Left lobe of liver (tissue), 2 donors: ENCODE data around the gene CADM2. TPM values are rescaled to one million over a fixed set of nuclear protein-coding genes. Genes with fewer than 3 reads are reported as not detected.
"Not testable (repeated sequence)": the region's sequence is repeated elsewhere in the genome, so short reads cannot be mapped to it uniquely, and the experiment has no call there.

ENCODE experiments used
- ATAC-seq: fragments of 200-7000 bp; cut with Tn5 transposase; one replicate; pipeline ENCODE4 v1.9.1; 2020; ENCODE audit warnings: mild to moderate bottlenecking, moderate library complexity
- DNase-seq: peaks from one replicate; pipeline ENCODE4 v3.0.0-alpha.2; 2020; ENCODE audit warnings: low spot score
- total RNA-seq: library from RNA; stranded (reverse); gene quantifications from one replicate; pipeline ENCODE4 v1.2.1, GENCODE V29; 2021
- donor health status: DM: no; HTN: no; CAD: no; lungs with moderate emphysema.
- donor health status: DM: no; HTN: yes; CAD: no.

Gene CADM2
- total RNA-seq, 1 donor from 2014 or later: 0.08 TPM

GRCh38 chr3:85605066-85605465 lies 646.3 kb downstream of the CADM2 start:
- no peak for DNase-seq
- ATAC-seq: no peak

GRCh38 chr3:85626662-85627061 lies 667.9 kb downstream of the CADM2 start:
- ATAC-seq: no peak
- DNase-seq: no peak

- no peak for ATAC-seq
Measured at GRCh38 chr3:85627932-85628331, 669.1 kb downstream of the CADM2 start.

GRCh38 chr3:85631070-85631469 lies 672.3 kb downstream of the CADM2 start:
- ATAC-seq (no peak), DNase-seq (no peak)

More at GRCh38 chr3:85627932-85628331, 669.1 kb downstream of the CADM2 start:
- no peak for DNase-seq

GRCh38 chr3:85632921-85633320 lies 674.1 kb downstream of the CADM2 start:
- DNase-seq (no peak), ATAC-seq (no peak)

GRCh38 chr3:85652360-85652759 lies 693.6 kb downstream of the CADM2 start:
- no peak for DNase-seq
- ATAC-seq: no peak

GRCh38 chr3:85660451-85660850 lies 701.7 kb downstream of the CADM2 start:
- ATAC-seq: no peak
- no peak for DNase-seq

GRCh38 chr3:85662462-85662861 lies 703.7 kb downstream of the CADM2 start:
- ATAC-seq (no peak), DNase-seq (no peak)

GRCh38 chr3:85667744-85668143 lies 709.0 kb downstream of the CADM2 start:
- DNase-seq: no peak

GRCh38 chr3:85670634-85671205 lies 711.9 kb downstream of the CADM2 start:
- ATAC-seq (no peak), DNase-seq (no peak)

More at GRCh38 chr3:85667744-85668143, 709.0 kb downstream of the CADM2 start:
- ATAC-seq: no peak

- DNase-seq: no peak
- ATAC-seq: no peak
Measured at GRCh38 chr3:85672761-85673160, 714.0 kb downstream of the CADM2 start.

GRCh38 chr3:85678713-85679112 lies 719.9 kb downstream of the CADM2 start:
- DNase-seq: no peak
- no peak for ATAC-seq

GRCh38 chr3:85681906-85682305 lies 723.1 kb downstream of the CADM2 start:
- DNase-seq: no peak
- ATAC-seq: no peak

GRCh38 chr3:85691196-85691595 lies 732.4 kb downstream of the CADM2 start:
- ATAC-seq (no peak), DNase-seq (no peak)

GRCh38 chr3:85697156-85697555 lies 738.4 kb downstream of the CADM2 start:
- DNase-seq: no peak
- ATAC-seq: no peak

- ATAC-seq: no peak
- no peak for DNase-seq
Measured at GRCh38 chr3:85706130-85706529, 747.3 kb downstream of the CADM2 start.

- ATAC-seq, DNase-seq: not testable (repeated sequence)
Measured at GRCh38 chr3:85708325-85708724, 749.5 kb downstream of the CADM2 start.

- DNase-seq (no peak), ATAC-seq (no peak)
Measured at GRCh38 chr3:85709346-85709892, 750.6 kb downstream of the CADM2 start.

- DNase-seq (no peak), ATAC-seq (no peak)
Measured at GRCh38 chr3:85710490-85710889, 751.7 kb downstream of the CADM2 start.

- ATAC-seq: no peak
- no peak for DNase-seq
Measured at GRCh38 chr3:85721409-85722145, 762.8 kb downstream of the CADM2 start.

- DNase-seq: no peak
- ATAC-seq: no peak
Measured at GRCh38 chr3:85725809-85726208, 767.0 kb downstream of the CADM2 start.

- DNase-seq (no peak), ATAC-seq (no peak)
Measured at GRCh38 chr3:85726241-85726640, 767.5 kb downstream of the CADM2 start.
